NCI-H1694 treated with DMSO at 0.1 percent for 48 hours (cell line): ENCODE measurements around the gene TCAIM.

Source experiments
- DNase-seq: peaks from one replicate; lab custom pipeline; 2025; lab: John Stamatoyannopoulos, UW

Gene TCAIM, protein sequence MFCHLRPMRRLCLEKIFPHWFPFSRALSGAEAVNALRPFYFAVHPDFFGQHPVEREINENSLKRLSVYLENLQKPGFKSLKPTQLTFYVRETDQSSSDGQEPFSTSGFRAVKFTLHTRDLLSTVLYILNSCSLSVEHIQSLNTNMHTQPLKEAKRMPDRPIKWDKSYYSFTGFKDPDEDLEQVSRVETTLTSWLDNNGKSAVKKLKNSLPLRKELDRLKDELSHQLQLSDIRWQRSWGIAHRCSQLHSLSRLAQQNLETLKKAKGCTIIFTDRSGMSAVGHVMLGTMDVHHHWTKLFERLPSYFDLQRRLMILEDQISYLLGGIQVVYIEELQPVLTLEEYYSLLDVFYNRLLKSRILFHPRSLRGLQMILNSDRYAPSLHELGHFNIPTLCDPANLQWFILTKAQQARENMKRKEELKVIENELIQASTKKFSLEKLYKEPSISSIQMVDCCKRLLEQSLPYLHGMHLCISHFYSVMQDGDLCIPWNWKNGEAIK

DNA sequence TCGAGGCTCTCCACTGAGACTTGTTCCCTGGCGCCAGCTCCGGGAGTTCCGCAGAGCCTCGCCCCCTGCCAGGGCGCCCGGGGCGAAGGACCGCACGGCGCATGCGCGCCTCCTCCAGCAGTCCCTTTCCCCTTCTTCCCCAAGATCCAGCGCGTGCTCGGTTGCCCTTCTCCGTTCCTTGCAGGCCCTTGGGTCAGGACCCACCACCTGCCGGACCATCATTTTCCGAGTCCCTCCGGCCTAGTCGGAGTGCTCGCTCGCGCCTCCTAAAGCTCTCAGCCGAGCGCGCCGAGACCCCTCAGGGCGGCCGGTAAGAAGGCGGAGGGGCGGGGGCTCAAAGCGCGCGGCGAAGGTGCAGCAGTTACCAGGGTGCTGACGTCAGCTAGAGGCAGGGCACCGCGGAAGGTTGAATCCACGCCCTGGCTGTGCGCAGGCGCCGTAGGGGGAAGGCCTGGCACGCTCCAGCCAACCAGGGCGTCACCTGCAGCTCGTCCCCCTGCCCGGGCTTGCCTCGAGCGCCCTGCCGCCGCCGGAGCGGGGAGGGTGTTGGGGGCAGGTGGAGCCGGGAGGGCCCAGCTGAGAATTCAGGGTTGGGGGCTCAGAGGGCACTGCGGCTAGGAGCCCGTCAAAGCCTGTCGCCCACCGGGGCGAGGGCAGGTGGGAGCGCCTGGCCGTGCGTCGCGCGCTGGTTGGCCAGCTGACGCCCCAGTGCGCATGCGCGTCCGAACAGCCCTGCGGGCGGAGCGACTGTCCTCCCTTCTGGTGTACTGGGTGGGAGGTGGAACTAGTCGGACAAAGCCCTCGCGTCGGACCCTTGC lies at the start of gene TCAIM:
Gene TCAIM (plus strand): TSS at position 757 of the 818 bp plus-strand sequence. CDS start 16,017 bp downstream, outside the sequence.
- DNase-seq: peak; percentile 75

DNA sequence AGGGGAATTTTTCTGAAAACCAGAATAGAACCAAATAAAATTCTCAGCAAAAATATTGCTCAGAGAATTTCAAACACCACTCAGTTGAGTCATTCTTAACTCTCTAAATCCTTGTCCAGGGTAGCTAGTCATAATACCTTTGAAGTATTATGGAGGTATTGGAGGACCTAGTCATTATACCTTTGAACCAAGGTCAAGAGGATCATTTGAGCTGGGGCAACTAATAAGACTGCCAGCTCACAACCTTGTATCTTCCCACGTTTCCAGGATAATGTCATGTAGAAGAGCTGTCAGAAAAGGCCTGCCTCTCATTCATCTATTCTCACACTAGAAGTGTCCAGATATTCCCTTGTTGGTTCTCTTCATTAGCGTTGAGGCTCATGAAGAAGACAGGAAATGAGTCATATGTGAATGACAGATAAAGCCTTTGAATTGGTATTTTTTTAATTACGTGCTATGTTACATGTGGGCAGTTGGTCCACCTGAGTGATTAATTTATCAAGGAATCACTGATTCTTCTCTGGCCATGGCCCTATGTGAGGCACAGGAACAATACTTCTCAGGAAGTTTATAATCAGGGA lies 48.6 kb upstream of the TCAIM start:
- no peak for DNase-seq

DNA sequence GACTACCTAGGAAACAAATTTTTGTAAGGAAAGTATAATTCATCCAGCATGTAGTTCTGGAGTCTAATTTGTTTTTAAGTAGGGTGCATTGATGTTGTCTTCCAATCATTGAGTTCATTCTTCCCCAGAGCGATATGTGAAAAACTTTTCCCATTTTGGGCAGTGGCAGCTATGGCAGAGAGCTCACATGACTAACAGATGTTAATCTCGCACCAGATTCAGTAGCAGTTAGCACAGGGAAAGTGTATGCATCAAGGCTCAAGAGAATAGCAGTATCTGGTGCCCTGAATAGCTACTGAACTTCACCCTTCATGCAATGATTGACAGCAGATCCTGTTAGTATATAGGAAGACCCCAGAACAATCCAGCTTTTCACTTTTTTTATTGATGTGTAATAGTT lies 46.3 kb upstream of the TCAIM start:
- no peak for DNase-seq

DNA sequence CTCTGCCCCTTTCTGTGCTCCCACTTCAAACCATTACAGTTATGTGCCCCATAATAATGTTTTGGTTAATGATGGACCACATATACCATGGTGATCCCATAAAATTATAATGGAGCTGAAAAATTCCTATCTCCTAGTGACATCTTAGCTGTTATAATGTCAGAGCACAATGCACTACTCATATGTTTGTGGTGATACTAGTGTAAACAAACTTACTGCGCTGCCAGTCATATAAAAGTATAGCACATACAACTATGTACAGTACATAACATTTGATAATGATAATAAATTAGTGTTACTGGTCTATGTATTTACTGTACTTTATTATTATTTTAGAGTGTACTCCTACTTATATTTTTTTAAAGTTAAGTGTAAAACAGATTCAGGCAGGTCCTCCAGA lies 45.6 kb upstream of the TCAIM start:
- DNase-seq: no peak

DNA sequence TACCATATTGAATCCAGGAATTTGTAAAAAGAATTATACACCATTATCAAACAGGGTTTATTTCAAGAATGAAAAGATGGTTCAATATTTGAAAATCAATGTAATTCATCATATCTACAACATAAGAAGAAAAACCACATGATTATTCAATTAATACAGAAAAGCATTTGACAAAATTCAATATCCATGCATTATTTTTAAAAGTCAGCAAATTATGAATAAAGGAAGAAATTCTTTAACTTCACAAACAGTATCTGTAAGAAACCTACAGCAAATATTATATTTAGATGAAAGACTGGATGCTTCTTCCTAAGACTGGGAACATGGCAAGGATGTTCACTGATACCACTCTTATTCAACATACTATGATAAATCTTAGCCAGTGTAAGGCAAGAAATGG lies 41.3 kb upstream of the TCAIM start:
- no peak for DNase-seq

DNA sequence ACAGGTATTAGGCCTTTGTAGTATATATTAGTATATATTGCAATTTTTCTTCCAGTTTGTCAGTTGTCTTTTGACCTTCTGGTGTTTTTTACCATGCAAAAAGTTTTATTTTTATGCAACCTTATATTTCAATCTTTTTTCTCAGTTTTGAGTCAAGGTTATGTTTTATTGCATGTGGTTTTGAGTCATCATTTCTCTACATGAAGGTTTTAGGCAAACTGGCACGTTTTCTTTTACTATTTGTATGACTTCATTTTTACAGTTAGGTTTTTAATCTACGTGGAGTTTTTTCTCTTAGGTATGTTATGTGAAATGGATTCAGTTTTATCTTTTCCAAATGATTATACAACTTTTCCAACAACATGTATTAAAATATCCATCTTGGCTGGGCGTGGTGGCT lies 36.8 kb upstream of the TCAIM start:
- no peak for DNase-seq

DNA sequence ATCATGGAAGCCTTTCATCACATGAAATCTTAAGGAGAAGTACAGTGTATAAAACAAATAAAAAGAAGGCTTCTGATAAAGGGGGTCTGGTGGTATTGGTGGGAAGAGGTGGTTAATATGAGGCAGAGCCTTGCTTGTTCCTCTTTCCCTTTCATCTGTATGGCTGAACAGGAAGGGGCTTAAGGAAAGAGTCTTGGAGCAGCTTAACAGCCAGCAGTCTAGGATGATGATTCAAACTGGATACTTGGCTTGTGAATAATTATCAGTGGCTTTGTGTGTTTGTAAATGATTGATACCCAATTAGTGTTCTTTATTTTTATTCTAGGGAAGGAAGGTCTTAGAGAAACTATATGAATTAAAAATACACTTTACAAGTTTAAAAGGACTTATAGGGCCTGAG lies 29.1 kb upstream of the TCAIM start:
- DNase-seq: no peak

DNA sequence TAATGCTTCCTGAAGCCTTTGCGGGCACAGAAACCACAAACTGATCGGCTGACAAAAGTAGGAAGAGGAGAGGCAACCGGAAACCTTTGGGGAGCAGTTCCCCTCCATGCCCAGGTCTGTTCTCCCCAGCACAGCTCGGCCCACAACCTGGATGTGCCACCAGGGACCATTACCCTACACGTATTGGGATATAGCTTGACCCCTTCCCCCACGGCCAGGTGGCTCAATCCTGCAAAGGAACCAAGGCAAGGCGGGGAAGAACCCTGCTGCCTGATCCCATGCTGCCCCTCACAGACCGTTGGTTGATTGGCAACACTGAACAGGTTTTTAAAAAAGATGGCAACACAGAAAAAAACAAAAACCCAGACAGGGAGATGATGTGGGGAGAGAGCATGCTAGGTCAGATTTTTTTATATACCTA lies 19.7 kb upstream of the TCAIM start:
- DNase-seq: no peak

DNA sequence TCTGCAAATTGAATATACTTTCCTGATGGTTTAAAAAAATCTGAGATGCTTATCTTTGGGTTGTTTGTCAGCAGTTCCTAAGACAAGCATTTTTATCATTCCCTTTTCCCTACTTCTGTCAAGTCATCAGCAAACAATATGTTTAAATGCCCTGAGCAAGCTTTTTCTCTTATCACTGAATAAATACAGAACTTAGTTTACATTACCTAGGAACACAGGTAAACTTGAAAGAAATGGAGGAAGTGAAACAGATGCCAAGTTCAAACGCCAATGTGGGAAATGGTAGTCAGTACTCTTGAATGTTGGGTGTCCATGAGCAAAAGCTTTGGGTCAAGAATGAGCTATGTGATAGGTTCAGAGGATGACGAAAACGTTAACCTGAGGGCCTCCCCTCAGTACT lies 17.2 kb upstream of the TCAIM start:
- no peak for DNase-seq

DNA sequence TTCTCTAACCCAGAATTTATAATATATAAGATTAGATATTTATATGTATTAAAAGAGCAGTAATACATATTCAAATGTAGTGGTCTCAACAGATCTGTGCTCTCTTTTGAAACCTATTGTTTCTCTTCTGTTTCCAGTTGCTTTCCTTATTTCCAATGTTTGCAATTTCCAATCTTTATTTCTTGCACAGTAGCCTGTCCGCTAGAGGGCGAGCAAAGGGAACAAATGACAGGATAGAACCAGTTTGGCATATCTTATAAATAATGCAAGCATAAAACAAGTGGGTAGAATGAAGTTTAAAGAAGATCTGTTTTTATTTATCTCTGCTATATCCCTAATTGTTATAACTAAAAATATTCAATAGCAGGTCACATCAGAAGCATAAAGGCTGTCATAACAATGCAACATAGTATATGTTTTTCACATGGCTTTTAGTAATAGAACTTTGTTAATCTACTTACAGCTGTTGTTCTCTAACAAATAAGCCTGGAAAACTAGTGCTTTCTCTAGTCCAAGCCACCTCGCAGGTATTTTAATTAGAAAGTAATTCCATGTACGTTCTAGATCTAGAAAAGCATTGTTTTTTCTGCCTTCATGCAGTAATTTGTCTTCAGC lies 15.1 kb upstream of the TCAIM start:
- DNase-seq: peak; percentile 4

DNA sequence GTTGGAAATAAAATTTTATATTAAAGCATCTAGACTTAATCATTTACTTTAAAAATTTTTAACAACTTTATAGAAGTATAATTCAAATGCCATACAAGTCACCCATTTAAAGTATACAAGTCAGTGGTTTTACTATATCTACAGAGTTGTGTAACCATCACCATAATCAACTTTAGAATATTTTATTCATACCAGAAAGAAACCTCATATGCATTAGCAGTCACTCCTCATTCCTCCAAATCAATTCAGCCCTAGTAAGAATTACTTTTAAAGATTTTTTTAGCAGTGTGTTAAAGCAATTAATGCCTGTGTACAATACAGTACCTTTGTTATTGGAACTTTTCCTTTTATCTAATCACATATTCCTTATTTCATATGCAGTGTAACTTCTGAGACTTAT lies 14.0 kb upstream of the TCAIM start:
- DNase-seq: no peak

DNA sequence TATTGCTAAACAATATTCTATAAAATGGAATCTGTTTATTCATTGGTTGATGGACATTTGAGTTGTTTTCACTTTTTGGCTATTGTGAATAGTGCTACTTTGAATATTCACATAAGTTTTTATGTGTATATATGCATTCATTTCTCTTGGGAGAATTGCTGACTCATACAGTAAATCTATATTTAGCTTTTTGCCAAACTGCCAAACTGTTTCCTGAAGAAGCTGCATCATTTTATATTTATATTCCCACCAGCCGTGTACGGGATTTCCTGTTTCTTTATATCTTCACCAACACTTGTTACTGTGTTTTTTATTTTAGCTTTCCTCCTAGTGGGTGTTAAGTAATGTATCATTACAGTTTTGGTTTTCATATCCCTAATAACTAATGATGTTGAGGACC lies 12.5 kb upstream of the TCAIM start:
- DNase-seq: no peak

DNA sequence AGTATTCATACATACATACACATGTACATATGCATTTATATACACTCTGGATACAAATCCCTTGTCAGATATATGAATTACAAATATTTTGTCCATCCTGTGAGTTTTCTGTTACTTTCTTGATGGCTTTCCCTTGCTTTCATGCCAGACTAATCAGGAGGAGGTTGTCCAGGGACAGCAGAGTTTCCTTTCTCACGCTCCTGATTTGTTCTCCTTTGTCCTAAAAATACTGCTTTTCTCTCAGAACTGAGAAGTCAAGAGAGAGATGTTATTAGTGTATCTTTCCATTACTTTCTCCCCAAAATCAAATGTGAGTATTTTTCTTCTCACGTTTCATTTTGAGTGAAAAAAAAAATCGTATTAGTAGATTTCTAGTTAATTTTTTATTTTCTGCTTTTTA lies 12.1 kb upstream of the TCAIM start:
- no peak for DNase-seq

DNA sequence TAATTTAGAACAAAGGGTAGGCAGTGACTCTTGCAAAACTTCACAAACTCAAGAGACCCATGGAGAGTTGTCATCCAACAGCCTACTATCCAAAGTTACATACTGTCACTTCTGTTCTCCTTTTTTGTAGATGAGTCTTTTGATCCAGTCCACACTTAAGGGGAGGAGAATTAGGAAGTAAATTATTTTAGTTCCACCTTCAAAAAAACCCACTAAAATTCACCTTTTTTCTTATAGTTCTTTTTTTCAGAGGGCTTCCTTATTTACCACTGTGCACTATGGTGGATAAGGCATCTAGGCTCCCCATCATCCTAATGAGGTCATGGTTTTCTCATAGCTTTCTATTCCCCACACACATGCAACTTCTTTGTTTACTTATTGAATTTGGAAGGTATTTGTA lies 8.6 kb upstream of the TCAIM start:
- no peak for DNase-seq

DNA sequence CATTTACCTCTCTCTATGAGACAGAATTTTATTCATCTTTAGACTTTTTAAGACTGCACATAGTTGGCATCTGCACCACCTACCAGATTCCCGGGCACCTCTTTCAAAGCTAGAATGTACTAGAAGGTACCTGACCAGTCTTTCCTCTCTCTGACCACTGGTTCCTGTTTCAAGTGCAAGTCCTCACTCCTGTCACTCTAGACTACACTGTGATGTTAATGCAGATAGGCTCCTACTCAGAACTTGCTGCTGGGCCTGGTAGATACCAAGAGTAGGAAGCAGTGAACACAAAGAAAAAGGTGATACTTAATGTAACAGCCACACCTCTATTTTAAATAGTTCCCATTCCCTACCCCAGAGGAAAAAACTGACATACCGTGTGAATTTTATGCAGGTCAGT lies 8.1 kb upstream of the TCAIM start:
- no peak for DNase-seq

DNA sequence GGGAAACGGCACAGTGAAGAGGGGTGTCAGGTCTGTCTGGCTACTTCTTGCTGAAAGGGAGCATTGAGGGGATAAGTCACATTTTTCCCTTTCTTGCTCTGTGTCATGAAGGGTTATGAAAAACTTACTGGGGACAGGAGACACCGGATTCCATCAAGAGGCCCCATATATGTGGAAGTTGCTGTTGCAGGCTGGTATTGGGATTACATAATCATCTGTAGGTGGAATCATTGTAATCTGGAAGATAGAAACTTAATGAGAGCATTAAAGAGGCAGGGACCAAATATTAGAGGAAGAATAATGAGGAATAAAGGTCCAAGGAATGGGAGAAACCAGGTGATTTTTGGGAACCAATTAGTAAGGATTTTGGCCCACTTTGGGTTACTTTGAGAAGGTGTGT lies 4.2 kb upstream of the TCAIM start:
- no peak for DNase-seq

DNA sequence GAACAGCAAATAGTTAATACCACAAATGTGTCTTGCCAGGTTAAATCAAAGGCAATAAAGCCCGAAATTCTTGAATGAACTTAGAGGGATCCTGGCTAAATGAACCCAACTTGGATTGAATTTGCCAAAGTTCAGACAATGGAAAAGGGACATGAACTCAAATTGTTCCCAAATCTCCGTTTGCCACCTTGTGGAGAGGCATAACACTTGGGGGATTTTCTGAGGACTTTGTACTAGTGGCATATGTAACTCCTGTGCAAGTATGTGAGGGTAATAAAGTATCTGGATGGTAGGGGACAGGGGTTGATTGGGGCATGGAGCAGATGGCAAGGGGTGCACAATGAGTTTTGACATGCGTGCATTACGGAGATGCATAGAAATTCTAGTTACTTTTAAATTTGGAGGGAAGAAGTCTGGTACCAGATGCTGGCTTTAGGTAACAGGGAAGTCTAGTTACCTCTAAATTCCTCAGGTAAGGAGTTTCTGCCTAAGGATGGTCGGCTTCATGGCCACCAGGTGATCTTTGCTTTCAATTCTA lies 1.2 kb upstream of the TCAIM start:
- DNase-seq: no peak

DNA sequence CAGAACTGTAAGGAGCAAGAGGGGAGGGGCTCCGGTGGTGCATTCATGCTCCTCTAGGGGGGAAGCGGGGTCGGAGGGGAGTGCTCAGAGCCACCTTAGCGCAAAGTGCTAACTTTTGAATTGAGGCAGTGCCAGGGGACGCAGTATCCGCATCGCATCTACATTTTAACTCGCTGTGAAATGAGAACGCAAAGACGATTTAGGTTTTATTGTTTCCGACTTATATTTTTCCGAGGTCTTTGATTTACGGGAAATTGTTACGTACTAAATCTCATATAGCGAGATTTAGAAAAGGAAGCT lies 212 bp downstream of the TCAIM start:
- no peak for DNase-seq

DNA sequence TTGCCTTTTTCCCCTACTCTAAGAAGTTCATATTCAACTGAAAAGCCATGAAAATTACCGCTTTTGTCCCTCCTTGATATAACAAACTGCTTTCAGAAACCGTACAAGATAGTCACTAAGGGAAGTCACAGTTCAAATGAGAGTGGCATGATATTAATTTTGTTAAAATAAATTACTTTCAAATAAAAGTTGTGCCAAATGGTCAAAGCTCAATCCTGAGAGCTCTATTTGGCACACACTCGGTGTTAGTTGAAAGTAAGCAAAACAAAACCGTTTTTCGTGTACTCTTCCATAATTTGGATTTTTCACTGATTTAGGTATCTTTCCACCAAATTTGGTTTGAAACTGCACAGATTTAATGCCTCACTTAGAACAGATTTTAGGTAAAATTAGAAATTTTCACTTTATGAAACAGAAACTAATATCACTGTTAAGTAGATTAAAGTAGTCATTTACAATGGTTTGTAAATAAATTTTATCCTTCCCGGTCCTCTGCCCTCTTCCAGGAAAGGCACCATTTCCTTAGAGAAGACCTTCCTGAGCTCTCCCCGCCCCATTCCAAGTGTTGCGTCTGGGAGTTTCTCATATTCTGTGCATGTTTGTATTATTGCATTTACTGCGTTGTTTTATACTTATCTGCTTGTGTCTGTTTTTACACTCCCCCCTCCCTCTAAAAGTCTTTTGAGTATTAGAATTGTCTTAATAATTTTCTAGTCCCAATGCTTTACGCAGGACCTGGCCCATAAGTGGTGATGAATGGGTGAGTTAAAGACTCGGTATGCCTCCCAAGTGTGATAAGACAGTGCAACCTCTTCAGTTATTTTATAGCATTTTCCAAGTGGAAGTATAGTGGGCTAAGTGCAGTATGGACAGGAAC lies 853 bp downstream of the TCAIM start:
- no peak for DNase-seq

DNA sequence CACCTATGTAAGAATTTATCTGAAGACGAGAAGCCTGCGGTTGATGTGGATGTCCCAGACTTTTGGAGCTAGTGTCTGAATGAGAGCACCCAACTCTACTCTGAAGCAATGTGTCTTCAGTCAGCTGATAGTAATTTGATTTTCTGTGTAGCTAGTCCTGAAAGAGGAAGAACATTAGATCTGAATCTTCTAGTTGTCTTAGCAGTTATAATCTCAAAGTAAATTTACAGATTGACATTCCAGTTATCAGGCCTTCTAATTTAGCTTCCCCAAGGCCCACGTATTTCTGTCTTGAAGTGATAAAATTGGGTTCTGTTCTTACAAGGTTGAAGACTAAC lies 1.5 kb downstream of the TCAIM start:
- DNase-seq: no peak

DNA sequence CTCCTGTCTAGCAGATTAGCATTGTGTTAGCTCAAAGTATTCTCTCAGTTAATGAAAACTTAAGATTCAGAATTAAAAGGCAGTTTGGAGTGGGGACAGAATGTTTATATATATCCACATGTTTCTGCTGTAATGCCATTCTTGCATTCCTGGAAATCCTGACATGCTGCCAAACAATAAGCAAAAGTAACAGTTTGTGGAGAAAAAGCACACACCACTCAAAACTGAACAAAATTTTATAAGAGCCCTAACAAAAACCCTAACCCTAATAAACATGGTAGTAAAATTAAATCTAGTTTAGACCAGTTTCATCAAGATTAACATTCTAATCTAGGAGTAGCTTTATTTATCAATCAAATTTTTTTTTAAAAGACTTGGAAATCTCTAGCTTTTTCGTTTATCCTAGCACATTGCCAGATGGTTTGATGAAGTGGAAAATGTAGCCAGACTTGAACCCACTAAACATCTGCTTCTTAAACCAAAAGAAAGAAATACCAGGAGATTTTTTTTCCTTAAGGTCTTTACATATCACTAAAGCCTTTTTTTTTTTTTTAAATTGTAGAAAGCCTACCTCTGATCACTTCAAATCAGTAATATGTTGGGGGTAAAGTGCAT lies 3.7 kb downstream of the TCAIM start:
- no peak for DNase-seq
